H1 (cell line): Measurements from ENCODE around the gene PLD3. TPM values are rescaled to one million over a fixed set of nuclear protein-coding genes. Genes with fewer than 3 reads are reported as not detected.

Experiments
- CTCF ChIA-PET: fragments of 300-600 bp; sonication (Branson Sonifier 250); formaldehyde crosslinking; loops from one replicate; lab custom pipeline; 2021; ENCODE audit not compliant: partially characterized antibody; lab: Charles Lee
- POLR2A ChIA-PET: fragments of 300-600 bp; sonication (Branson Sonifier 250); formaldehyde crosslinking; loops from one replicate; lab custom pipeline; 2021; ENCODE audit warnings: inconsistent platforms; ENCODE audit not compliant: partially characterized antibody; lab: Charles Lee
- DNase-seq, 2 experiments: peaks; one replicate each; pipeline versions ENCODE4 v3.0.0 to v3.0.0-alpha.2; 2010 to 2022; ENCODE audit warnings: low spot score in 2 of 2, low read depth in 1 of 2, mixed read lengths in 1 of 2
- FAIRE-seq: peaks from 2 replicates; lab custom pipeline; 2011; peaks lifted over from hg19 to GRCh38; lab: Jason Lieb, UNC
- H2AFZ ChIP-seq: 2 replicates; pipeline ENCODE4 v1.8.1; 2012; ENCODE audit warnings: low read length, inconsistent platforms
- H2AK5ac ChIP-seq: 2 replicates; pipeline ENCODE4 v1.6.1; 2013; ENCODE audit warnings: low read depth, low read length
- H2BK120ac ChIP-seq: replicated peaks from 2 replicates; pipeline ENCODE3; 2013; ENCODE audit warnings: low read depth, low read length, inconsistent platforms
- H2BK12ac ChIP-seq: 2 replicates; pipeline ENCODE4 v1.6.1; 2013; ENCODE audit warnings: low read depth, low read length
- H2BK15ac ChIP-seq: 2 replicates; pipeline ENCODE4 v1.6.1; 2013; ENCODE audit warnings: low read length
- H2BK20ac ChIP-seq: 2 replicates; pipeline ENCODE4 v1.6.1; 2013; ENCODE audit warnings: low read length
- H2BK5ac ChIP-seq: 2 replicates; pipeline ENCODE4 v1.6.1; 2013; ENCODE audit warnings: low read depth, low read length
- H3K14ac ChIP-seq: 2 replicates; pipeline ENCODE4 v1.6.1; 2013; ENCODE audit warnings: inconsistent platforms; ENCODE audit not compliant: insufficient read length
- H3K18ac ChIP-seq: 2 replicates; pipeline ENCODE4 v1.6.1; 2013; ENCODE audit warnings: low read length; ENCODE audit errors: extremely low read depth
- H3K23ac ChIP-seq: 2 replicates; pipeline ENCODE4 v1.6.1; 2013; ENCODE audit warnings: inconsistent platforms; ENCODE audit not compliant: insufficient read length
- H3K23me2 ChIP-seq: 2 replicates; pipeline ENCODE4 v1.6.1; 2013; ENCODE audit warnings: low read depth, low read length
- H3K27ac ChIP-seq: 2 replicates; pipeline ENCODE4 v1.6.1; 2011; ENCODE audit warnings: low read depth, low read length, inconsistent platforms
- H3K27me3 ChIP-seq, 4 experiments: replicated peaks in 1 of 4; 1 replicate in 1 of 4; 2 replicates in 3 of 4; pipeline versions ENCODE4 v1.6.1 to v1.8.1; 2011 to 2013; ENCODE audit warnings: low read length in 3 of 4, mild to moderate bottlenecking in 3 of 4, inconsistent platforms in 2 of 4, mixed read lengths in 2 of 4, moderate library complexity in 1 of 4; ENCODE audit not compliant: control insufficient read depth in 3 of 4, insufficient read depth in 3 of 4; ENCODE audit errors: extremely low read depth in 1 of 4
- H3K36me3 ChIP-seq, 4 experiments: 2 replicates each; pipeline versions ENCODE4 v1.6.1 to v1.8.1; 2011 to 2013; ENCODE audit warnings: mild to moderate bottlenecking in 4 of 4, low read length in 3 of 4, moderate library complexity in 2 of 4, control low read depth in 1 of 4, inconsistent platforms in 1 of 4; ENCODE audit not compliant: insufficient read depth in 4 of 4, control insufficient read depth in 2 of 4
- H3K4ac ChIP-seq: replicated peaks from 2 replicates; pipeline ENCODE3; 2013; ENCODE audit warnings: low read length, low read depth, mixed read lengths, inconsistent platforms; ENCODE audit not compliant: insufficient read length
- H3K4me1 ChIP-seq, 4 experiments: replicated peaks in 1 of 4; 1 replicate in 1 of 4; 2 replicates in 3 of 4; pipeline versions ENCODE4 v1.6.1 to v1.8.1; 2011 to 2013; ENCODE audit warnings: low read length in 3 of 4, inconsistent platforms in 2 of 4, mixed read lengths in 1 of 4; ENCODE audit not compliant: insufficient read depth in 4 of 4, control insufficient read depth in 3 of 4
- H3K4me2 ChIP-seq, 2 experiments: 2 replicates each; pipeline versions ENCODE4 v1.6.1 to v1.8.1; 2011 to 2013; ENCODE audit warnings: low read depth in 2 of 2, low read length in 2 of 2, control low read depth in 1 of 2, inconsistent platforms in 1 of 2, mild to moderate bottlenecking in 1 of 2; ENCODE audit not compliant: insufficient read depth in 1 of 2
- H3K4me3 ChIP-seq, 4 experiments: fragments of 200-600, 300-600 bp in 1 of 4; sonication (generic), shearing (Covaris generic), sonication (Bioruptor Twin) in 1 of 4; 2 replicates each; pipeline versions ENCODE4 v1.5.1 to v1.8.1; 2011 to 2016; ENCODE audit warnings: low read length in 4 of 4, low read depth in 3 of 4, control low read depth in 2 of 4, inconsistent platforms in 2 of 4, mild to moderate bottlenecking in 2 of 4, mixed read lengths in 1 of 4, moderate library complexity in 1 of 4; ENCODE audit not compliant: insufficient read depth in 2 of 4; ENCODE audit errors: extremely low read depth in 1 of 4
- H3K56ac ChIP-seq: replicated peaks from 2 replicates; pipeline ENCODE3; 2013; ENCODE audit warnings: low read depth, mild to moderate bottlenecking, mixed read lengths, low read length, inconsistent platforms; ENCODE audit not compliant: insufficient read length
- H3K79me1 ChIP-seq: 2 replicates; pipeline ENCODE4 v1.6.1; 2013; ENCODE audit warnings: low read depth, low read length, control low read depth
- H3K79me2 ChIP-seq, 2 experiments: 2 replicates each; pipeline versions ENCODE4 v1.6.1 to v1.8.1; 2012 to 2013; ENCODE audit warnings: low read length in 2 of 2, mild to moderate bottlenecking in 2 of 2, inconsistent platforms in 1 of 2; ENCODE audit not compliant: insufficient read depth in 2 of 2, control insufficient read depth in 1 of 2
- H3K9ac ChIP-seq, 4 experiments: replicated peaks in 1 of 4; 1 replicate in 1 of 4; 2 replicates in 3 of 4; pipeline versions ENCODE4 v1.6.1 to v1.8.1; 2011 to 2013; ENCODE audit warnings: low read depth in 3 of 4, low read length in 3 of 4, control low read depth in 2 of 4, mild to moderate bottlenecking in 2 of 4, moderate library complexity in 2 of 4, inconsistent platforms in 1 of 4; ENCODE audit errors: extremely low read depth in 1 of 4
- H3K9me3 ChIP-seq, 2 experiments: 2 replicates each; pipeline versions ENCODE4 v1.6.1 to v1.8.1; 2012 to 2013; ENCODE audit warnings: mild to moderate bottlenecking in 2 of 2, moderate library complexity in 2 of 2, control low read depth in 1 of 2, inconsistent platforms in 1 of 2, low read depth in 1 of 2, low read length in 1 of 2, mixed read lengths in 1 of 2; ENCODE audit not compliant: insufficient read depth in 2 of 2
- H4K20me1 ChIP-seq, 2 experiments: replicated peaks in 1 of 2; 2 replicates each; pipeline versions ENCODE3 to v1.8.1; 2011 to 2013; ENCODE audit warnings: inconsistent platforms in 2 of 2, low read length in 2 of 2, mild to moderate bottlenecking in 1 of 2; ENCODE audit not compliant: insufficient read depth in 2 of 2, control insufficient read depth in 1 of 2
- H4K5ac ChIP-seq: 2 replicates; pipeline ENCODE4 v1.6.1; 2013; ENCODE audit warnings: low read length, low read depth, mixed read lengths, inconsistent platforms; ENCODE audit not compliant: insufficient read length
- H4K8ac ChIP-seq: 2 replicates; pipeline ENCODE4 v1.8.0; 2013; ENCODE audit warnings: mild to moderate bottlenecking, moderate library complexity, low read length, inconsistent platforms; ENCODE audit not compliant: insufficient read depth; ENCODE audit errors: extremely low read depth
- H4K91ac ChIP-seq: replicated peaks from 2 replicates; pipeline ENCODE3; 2013; ENCODE audit warnings: low read length, mixed read lengths, inconsistent platforms; ENCODE audit not compliant: insufficient read length
- JUND ChIP-seq: IDR thresholded peaks from 2 replicates; pipeline ENCODE4 v1.6.1; 2011; ENCODE audit warnings: mild to moderate bottlenecking, improper control_type of control experiment, low read length
- KDM1A ChIP-seq: fragments of 200-600, 300-600 bp; sonication (generic); IDR thresholded peaks from 2 replicates; pipeline ENCODE4 v1.7.1; 2016; ENCODE audit warnings: mild to moderate bottlenecking, low read length, borderline replicate concordance
- MAFK ChIP-seq: IDR thresholded peaks from 2 replicates; pipeline ENCODE4 v1.6.1; 2012; ENCODE audit warnings: low read depth, mild to moderate bottlenecking, improper control_type of control experiment, low read length
- WGBS, 2 experiments: shearing (Covaris generic) in 1 of 2; methylation state at CpG; one replicate each; pipeline versions ENCODE4 v1.1.6 to v1.1.7; 2013 to 2015; ENCODE audit warnings: low lambda C conversion rate in 2 of 2, mixed read lengths in 2 of 2, inconsistent platforms in 1 of 2, low coverage in 1 of 2, missing lambda C conversion rate in 1 of 2; ENCODE audit not compliant: insufficient replicate concordance in 2 of 2, insufficient coverage in 1 of 2, insufficient read length in 1 of 2; ENCODE audit errors: extremely low coverage in 1 of 2, missing lambda C conversion rate in 1 of 2; 5-methylcytosine and 5-hydroxymethylcytosine counted together
- polyA plus RNA-seq, 7 experiments: library from polyadenylated mRNA; depleted of rRNA in 3 of 7; stranded (reverse) in 5 of 7; unstranded in 2 of 7; fragments of >200 nt in 5 of 7; fragments of 200-250 nt in 2 of 7; gene quantifications; 1 replicate in 5 of 7; 2 replicates in 1 of 7; 4 replicates in 1 of 7; pipeline versions ENCODE4 v1.2.1 to v1.2.3, GENCODE V29; 2011 to 2013; ENCODE audit warnings: missing spikeins in 2 of 7, mixed read lengths in 2 of 7
- total RNA-seq: library from RNA; stranded (reverse); fragmentation: NEBNext Ultra II Directional; extraction: Animal tissue kit (Norgen Biotek cat#: 25700); gene quantifications from 2 replicates; pipeline ENCODE4 v1.2.1, GENCODE V29; 2021

The PLD3 gene
- total and polyA plus RNA-seq, 2 of the 8 experiments (the other 6 are each of a cell fraction or from before 2014, with no cell fraction given) = 180 to 543 TPM

GRCh38 chr19:40419780-40420179, 71.3 kb downstream of the PLD3 start:
- no peaks in the 10 kb centered on the region for H4K20me1 ChIP-seq
- H3K27me3 ChIP-seq = no peaks in the 10 kb centered on the region; a peak in 1 of 7 replicates
- no peak overlapping the region for H4K91ac ChIP-seq
- peaks cover 0 to 2% (median 0%) of the 10 kb centered on the region in 4 experiments; a peak in 2 of 8 replicates for H3K36me3 ChIP-seq
- H3K56ac ChIP-seq = no peak overlapping the region
- no peaks in the 10 kb centered on the region for H3K79me2 ChIP-seq
- H3K4me1 ChIP-seq = peaks cover 4 to 9% (median 6%) of the 10 kb centered on the region in 4 experiments; a peak in 5 of 7 replicates
- H2BK12ac ChIP-seq = no peak overlapping the region
- H3K23me2 ChIP-seq = peaks cover 6% of the 10 kb centered on the region; the same call in 1 of the 2 replicates
- no peak overlapping the region for H3K4me3 ChIP-seq
- FAIRE-seq = no peak
- H4K5ac ChIP-seq = no peak overlapping the region
- CTCF ChIA-PET = interaction anchor here (0.8 to 4.4 kb wide), 18 partner anchors 7 to 103 kb away, joined by 3 to 41 read pairs (median 9); partner anchors contain the start of genes BLVRB, PRX, SERTAD3 and SPTBN4
- H2AK5ac ChIP-seq = 0 out of 2 replicates have a peak overlapping the region, but pooled peaks have one; percentile 82
- no peak overlapping the region for H2BK120ac ChIP-seq
- 0 out of 2 replicates have a peak overlapping the region, but pooled peaks have one; percentile 46 for H2BK15ac ChIP-seq
- POLR2A ChIA-PET = interaction anchor here (0.6 to 3.3 kb wide), 10 partner anchors 9 to 45 kb away, joined by 3 to 18 read pairs (median 6); partner anchors contain the start of genes BLVRB and SERTAD3
- no peak overlapping the region for H2BK5ac ChIP-seq
- no peak overlapping the region for H3K4ac ChIP-seq
- no peak overlapping the region for H3K23ac ChIP-seq
- no peak overlapping the region for H3K4me2 ChIP-seq
- 91% methylated on average over 5 of the region's 5 CpGs; no CpG with 5 or more reads in 1 of the 2 experiments for WGBS, 2 experiments
- H2BK20ac ChIP-seq = 0 out of 2 replicates have a peak overlapping the region, but pooled peaks have one; percentile 18
- H3K14ac ChIP-seq = no peak overlapping the region
- H3K18ac ChIP-seq = no peak overlapping the region
- no peak overlapping the region for H3K27ac ChIP-seq
- no peak for DNase-seq
- TF ChIP-seq JUND (no peak), MAFK (no peak), KDM1A (peak; percentile 46; the same call in 1 of the 2 replicates)
- H3K9me3 ChIP-seq = no peaks in the 10 kb centered on the region
- no peak overlapping the region for H3K9ac ChIP-seq
- H4K8ac ChIP-seq = no peak overlapping the region
- no peak overlapping the region for H2AFZ ChIP-seq
- H3K79me1 ChIP-seq = no peaks in the 10 kb centered on the region; the same call in 1 of the 2 replicates
